GM18907 (cell line): ENCODE measurements around the gene EMILIN3.

ENCODE experiments used
- ATAC-seq: cut with Tn5 transposase; IDR thresholded peaks from one replicate; pipeline ENCODE4 v1.9.1; 2021; ENCODE audit warnings: mild to moderate bottlenecking, moderate library complexity; ENCODE audit not compliant: unreplicated experiment

Gene EMILIN3

DNA sequence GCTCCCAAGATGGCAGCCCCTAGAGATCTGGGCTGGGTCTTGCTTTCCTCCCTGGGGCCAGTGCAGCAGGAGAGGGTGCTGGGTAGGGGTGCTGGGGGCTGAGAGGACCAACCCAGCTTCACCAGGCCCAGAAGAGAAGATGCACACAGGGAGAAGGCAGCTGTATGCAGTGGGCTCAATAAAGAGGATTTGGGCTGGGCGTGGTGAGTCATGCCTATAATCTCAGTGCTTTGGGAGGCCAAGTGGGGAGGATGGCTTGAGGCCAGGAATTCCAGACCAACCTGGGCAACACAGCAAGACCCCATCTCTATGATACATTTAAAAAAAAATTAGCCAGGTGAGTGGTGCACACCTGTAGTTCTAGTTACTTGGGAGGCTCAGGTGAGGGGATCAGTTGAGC, 25.7 kb upstream of the EMILIN3 start:
- no peak for ATAC-seq

- ATAC-seq, result no peak
These were observed 25.0 kb upstream of the EMILIN3 start for GRCh38 chr20:41391587-41392001.

GRCh38 chr20:41390889-41391288, 24.3 kb upstream of the EMILIN3 start:
- no peak for ATAC-seq

DNA sequence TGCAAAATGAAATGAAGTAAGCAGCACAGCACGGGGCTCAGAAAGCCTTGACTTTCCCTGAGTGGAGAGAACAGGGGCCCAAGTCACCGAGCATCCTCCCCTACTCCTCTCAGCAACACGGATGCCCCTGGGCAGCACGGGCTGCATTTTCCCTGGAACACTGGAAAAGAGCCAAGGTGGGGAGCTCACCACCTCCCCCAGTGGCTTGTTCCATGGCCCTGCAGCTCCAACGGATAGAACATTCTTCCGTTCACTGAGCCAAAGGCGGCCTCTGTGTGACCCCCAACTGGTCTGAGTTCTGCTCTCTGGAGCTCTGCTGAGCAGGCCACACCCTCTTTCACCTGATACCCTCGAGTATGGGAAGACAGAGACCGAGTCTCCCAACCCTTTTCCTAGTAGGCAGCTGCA, 20.8 kb upstream of the EMILIN3 start:
- ATAC-seq, result no peak

DNA sequence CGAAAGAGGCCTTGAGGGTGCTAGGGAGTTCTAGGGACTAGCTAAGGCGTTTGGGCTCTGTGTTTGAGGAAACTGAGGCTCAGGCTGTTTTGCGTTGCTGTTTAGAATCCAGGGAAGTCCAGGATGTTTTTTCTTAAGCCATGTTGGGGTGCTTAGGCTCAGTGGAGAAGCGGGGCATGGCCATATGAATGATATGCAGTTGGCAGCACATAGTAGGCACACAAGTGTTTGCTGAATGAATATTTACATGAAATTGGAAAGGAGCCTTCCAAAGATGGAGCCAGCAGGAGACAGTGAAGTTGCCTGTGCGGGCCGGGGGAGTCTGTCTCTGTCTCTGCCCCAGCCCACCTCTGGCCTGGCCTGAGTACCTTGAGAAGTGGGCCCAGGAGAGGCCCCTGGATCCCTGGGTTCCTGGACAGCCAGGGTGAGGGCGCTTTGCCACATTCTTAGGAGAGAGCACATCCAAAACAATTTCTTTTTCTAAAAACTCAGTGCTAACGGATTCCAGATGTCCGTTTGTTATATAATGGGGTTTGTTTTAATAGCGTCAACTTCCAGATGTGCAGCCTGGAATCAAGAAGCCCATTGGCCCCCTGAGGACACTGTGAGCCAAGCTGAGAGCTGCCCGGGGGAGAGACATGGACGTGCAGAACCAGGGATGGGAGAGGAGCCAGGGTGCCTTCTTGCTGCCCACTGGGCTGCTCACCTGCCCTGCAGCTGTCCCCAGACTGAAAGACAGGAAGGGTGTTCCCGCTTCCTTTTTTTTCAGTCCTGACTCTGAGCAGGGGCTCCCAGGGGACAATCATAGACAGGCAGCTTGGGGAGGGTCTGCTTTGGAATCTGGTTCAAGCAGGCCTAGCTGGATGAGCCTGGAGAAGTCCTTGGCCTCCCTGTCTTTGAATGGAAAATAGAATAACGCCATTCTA, 20.1 kb upstream of the EMILIN3 start:
- no peak for ATAC-seq

DNA sequence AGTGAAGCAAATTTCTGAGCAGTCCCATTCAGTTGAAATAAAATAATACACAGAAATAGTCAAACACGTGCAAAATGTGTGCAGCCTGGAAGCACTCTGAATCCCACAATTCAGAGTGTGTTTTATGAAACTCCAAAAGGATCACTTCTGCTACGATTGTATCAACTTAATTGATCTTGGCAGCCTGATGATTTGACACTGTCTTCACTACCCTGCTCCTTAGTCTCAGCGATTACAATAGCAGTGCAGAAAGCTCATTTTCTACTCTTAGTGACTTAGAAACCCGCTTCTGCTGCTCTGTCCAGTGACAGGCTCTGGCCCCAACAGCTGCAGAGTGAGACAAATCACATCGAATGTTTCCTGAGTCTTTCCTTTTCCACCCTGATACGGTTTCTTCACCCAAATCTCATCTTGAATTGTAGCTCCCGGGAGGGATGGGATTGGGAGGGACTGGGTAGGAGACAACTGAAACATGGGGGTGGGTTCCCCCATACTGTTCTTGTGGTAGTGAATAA, 16.2 kb upstream of the EMILIN3 start:
- no peak for ATAC-seq

DNA sequence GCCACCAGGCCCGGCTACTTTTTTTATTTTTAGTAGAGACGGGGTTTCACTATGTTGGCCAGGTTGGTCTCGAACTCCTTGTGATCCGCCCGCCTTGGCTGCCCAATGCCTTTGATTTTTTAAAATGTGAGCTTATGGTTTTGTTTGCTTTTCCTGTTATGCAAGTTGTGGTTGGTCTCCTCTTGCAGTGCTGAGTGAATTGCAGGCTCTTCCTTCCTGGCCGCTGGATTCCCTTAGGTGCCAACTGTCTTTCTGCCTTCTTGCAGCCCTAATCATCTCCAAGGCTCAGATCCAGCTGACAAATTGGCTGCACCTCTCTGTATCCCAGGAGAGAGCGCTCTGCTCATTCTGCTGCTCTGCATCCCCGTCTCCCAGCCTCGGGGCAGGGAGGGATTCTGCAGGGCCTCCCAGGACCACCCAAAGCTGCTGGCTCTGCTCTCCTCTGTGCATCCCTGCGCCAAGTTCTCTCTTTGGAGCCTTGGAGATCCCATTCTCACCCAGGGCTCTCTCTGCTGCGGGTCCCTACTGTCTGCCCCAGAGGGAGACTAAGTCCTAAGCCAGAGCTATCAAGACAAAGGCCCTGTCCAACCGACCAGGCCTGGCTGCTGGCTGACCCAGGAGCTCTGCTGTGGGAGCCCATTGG, 14.1 kb upstream of the EMILIN3 start:
- no peak for ATAC-seq

GRCh38 chr20:41379551-41379950, 12.9 kb upstream of the EMILIN3 start:
- no peak for ATAC-seq

DNA sequence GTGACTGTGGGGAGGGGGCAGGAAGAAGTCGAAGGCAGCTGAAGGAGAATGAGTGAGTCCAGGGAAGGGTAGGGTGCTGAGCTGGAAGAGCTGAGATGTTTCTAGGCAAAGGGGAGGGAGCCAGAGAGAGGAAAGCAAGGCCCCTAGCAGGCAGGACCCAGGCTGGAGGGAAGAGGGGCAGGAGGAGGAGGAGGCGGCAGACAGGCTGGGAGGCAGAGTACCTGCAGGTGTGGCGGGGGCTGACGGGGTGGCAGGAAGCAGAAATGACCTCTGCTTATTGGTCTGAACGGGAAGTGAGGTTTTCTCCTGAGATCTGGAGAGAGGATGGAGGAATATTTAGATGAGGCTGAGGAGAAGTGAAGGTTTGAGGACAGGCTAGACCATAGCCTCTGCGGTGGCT, 10.7 kb upstream of the EMILIN3 start:
- no peak for ATAC-seq

DNA sequence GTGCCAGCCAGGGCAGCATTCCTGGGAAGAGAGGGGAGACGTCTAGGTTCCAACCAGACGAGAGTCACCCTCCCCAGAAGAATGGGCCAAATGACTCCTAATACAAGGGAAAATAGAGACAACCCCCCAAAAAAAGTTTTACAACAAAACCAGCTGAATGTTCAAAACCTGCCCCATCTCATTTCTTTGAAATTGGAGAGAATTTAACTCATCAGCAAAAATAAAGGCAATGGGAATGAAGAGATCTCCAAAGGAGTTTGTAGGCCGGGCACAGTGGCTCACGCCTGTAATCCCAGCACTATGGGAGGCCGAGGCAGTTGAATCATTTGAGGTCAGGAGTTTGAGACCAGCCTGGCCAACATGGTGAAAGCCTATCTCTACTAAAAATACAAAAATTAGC, 9.7 kb upstream of the EMILIN3 start:
- ATAC-seq, result no peak

- ATAC-seq, result no peak
These were observed 9.2 kb upstream of the EMILIN3 start for GRCh38 chr20:41375846-41376245.

DNA sequence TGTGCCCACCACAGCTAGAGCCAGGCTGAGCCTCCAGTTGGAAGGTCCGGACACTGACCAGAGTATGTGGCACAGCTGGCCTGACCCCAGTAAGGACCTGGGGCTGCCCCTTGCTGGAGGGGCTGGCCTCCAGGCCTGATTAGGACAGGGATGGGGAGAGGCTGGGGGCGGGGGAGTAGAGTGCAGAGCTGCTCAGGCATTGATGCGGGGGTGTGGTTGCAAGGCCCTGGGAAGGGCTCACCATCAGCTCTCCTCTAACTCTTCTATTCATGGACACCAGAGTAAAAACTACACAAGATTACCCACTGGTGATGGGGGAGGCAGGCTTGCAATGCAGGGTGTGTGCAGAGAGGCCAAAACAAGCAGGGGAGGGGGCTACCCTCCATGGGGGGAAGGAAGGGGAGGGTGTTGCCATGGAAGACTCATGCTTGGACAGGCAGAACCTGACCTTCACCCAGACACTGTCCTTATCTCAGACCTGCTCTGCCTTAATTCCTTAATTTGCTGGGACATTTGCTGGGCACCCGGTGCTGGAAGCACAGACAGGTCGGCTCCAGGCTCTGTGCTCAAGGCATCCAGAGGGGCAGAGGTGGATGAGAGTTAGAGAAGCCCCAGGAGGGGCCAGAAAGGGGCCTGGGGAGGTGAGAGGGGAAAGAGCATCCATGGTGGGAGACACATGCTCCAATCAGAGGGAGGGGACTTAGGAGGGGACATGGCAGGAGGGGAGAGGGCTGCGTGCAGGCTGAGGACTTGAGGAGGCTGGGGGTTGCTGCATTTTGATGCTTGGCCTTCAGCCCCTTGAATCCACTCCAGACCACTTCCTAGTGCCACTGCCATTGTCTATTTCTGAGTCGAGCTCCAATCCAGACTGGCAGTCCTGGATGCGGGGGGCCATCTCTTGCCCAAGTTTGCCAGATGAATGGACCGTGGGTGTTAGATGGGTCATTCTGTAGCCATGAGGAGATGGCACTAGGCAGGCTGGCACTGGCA, 7.6 kb upstream of the EMILIN3 start:
- no peak for ATAC-seq

GRCh38 chr20:41373251-41373783, 6.7 kb upstream of the EMILIN3 start:
- no peak for ATAC-seq

DNA sequence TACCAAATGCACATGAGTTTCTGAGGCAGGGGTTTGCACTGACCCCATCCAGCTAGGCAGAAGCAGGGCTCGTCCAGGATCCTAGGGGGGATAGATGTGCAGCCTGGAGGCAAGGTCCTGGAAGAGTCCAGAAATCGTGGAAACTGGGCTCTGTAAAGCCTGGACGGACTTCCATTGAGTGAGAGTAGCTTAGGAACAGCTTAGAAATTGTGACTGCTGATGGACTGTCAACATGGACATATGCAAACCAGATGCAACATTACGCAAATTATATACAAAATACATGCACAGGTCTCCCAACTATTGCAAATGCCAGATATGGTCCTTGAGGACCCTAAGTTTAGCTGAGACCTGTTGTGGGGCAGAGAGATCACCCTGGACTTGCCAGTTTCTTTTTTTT, 4.8 kb upstream of the EMILIN3 start:
- no peak for ATAC-seq

- no peak for ATAC-seq
These were observed 3.6 kb upstream of the EMILIN3 start for GRCh38 chr20:41370176-41370575.

DNA sequence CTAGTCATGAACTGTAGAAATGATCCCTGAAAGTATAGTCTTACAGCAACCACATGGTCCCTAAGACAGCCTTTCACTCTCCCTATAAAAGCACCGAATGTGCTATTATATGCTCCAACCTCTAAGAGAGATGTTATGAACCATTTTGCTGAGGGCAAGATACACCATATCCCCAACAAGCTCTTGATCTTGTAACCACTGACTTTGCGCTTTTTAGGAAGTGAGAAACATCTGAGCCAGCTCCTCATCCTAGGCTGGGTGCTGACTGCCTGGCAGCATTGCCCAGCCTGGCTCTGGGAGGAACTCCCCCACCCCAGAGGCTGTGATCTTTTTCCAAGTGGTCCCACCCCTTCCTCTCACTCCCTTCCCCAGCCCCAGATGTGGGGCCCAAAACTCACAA, 3.1 kb upstream of the EMILIN3 start:
- no peak for ATAC-seq

DNA sequence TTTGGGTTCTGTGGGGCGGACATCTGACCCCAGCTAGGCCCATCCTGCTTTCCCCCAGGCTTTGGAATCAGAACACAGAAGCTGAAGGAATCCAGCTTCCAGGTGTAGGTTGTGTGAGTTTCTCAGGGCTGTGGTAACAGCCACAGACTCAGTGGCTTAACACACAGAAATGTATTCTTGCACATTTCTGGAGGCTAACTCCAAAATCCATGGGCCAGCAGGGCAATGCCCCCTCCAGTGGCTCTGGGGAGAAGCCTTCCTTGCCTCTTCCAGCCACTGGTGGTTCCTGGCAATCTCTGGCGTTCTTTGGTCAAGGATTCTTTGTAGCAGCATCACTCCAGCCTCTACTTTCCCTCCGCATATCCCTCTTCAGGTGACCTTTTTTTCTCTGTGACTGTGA, 1.3 kb upstream of the EMILIN3 start:
- no peak for ATAC-seq

DNA sequence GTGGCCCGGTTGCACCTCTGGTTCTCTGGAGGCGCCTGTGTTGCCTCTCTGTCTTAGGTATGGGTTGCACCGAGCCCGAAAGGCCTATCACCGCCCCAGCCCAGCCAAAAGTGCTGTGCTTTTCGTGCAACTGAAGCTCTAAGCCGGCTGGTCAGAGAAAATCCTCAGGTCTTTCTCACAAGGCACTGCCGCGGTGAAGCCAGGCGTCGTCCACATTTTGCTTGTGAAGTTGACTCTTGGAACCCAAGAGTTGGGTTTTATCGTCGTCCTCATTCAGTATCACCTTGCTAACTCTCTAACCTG, 726 bp upstream of the EMILIN3 start:
- ATAC-seq, result no peak

DNA sequence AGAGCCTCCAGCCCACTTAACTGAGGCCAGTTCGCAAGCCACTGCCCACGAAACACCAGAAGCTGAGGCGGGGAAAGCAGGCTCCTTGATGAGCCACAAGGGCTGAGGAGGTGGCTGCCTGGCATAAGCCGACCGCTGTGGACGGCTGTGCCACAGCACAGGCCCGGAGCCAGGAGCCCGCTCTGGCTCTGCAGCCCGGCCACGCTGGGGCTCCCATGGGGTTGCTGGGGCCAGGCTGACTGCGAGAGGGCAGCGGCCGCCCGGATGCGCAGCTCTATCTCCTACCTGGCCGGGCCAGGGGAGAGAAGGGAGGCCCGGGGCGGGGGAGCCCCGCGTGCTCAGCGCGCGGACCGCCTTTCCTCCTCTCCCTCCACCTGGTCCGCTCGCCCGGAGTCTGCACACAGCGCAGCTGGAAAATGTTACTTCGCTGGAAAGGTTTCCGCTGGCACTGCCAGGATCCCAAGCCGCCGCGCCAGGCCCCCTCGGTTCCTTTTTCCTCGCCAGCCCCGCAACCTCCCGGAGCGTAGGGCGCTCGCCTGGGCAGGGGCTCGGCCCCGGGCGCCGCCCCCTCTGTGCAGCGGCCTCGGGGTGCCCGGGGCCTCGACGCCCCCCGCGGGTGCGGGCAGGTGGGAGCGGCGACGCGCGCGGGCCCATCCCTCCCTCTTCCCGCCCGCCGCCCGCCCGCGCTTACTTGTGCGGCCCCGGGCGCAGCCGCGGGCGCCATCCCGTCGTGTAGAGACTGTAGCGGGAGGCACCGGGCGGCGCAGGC, 657 bp downstream of the EMILIN3 start:
- ATAC-seq, result no peak
